Heart left ventricle (tissue), 13 donors: ENCODE measurements around the gene KLHL2.

ENCODE experiments used
- POLR2A ChIP-seq, 2 donors: fragments of 450-650 bp; IDR thresholded peaks; one replicate each; pipeline ENCODE4 v1.6.1; 2017; ENCODE audit warnings: antibody characterized with exemption in 2 of 2, mild to moderate bottlenecking in 2 of 2, moderate library complexity in 2 of 2
- TF ChIP-seq, protein P1 (sequence below), 12 donors: fragments of 200-600 bp; sonication (generic) in 4 of 12; IDR thresholded peaks; one replicate each; pipeline versions ENCODE4 v1.5.0 to v1.8.0; 2018 to 2022; ENCODE audit warnings: antibody characterized with exemption in 12 of 12, mild to moderate bottlenecking in 5 of 12
- donor health status: ischemic (EF 13 %, LVEDD 7.1; RV severe dilation, severe dysfunction).
- donor health status: DM: no; HTN: yes; CAD: no.
- donor health status: DM: no; HTN: no; CAD: no.
- donor health status: ischemic (EF 25% LVEDD 6.9; RV normal size, moderate dysfunction).
- donor health status: ischemic (EF 25% LVEDD 5.7; RV mildly dilated, moderate dysfunction).
- donor health status: ischemic (EF 35%, LVEDD 5.7; RV mildly dilated, moderate dysfunction).
- donor health status: nonischemic (EF 11% LVEDD 7.7; RV severe dilation, severe dysfunction).
- donor health status: DM: yes; HTN: yes; CAD: no.
- donor health status: PGD.
- donor health status: ischemic (EF 29% LVEDD 5.4; RV normal size, mild dysfunction).
- donor health status: nonischemic (EF 23%, LVEDD 6.1; RV moderate dilation, normal function).

DNA sequence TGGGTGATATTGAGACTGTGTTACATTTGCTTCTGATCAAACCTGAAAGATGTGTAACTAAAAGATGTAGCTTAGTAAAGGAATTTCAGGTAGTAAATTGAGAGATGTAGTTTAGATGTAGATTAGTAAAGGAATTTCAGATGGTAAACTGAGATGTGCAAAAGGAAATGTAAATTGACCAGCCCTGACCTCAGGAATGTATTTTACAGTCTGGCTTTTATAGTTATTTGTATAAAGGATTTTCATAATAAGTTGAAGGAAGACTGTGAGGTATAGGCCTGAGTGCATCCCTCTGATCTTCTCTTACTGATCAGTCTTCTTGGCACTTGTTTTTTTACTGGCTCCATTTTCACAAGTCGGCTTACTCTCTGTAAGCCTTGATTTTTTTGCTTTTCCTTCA, 3.2 kb downstream of the KLHL2 start:
- TF ChIP-seq, protein P1, sequence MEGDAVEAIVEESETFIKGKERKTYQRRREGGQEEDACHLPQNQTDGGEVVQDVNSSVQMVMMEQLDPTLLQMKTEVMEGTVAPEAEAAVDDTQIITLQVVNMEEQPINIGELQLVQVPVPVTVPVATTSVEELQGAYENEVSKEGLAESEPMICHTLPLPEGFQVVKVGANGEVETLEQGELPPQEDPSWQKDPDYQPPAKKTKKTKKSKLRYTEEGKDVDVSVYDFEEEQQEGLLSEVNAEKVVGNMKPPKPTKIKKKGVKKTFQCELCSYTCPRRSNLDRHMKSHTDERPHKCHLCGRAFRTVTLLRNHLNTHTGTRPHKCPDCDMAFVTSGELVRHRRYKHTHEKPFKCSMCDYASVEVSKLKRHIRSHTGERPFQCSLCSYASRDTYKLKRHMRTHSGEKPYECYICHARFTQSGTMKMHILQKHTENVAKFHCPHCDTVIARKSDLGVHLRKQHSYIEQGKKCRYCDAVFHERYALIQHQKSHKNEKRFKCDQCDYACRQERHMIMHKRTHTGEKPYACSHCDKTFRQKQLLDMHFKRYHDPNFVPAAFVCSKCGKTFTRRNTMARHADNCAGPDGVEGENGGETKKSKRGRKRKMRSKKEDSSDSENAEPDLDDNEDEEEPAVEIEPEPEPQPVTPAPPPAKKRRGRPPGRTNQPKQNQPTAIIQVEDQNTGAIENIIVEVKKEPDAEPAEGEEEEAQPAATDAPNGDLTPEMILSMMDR (IDR thresholded peaks at IDR 0.05): no peak
- TF ChIP-seq POLR2A (IDR thresholded peaks at IDR 0.05): no peak
